Measurements from ENCODE around the gene CDK5RAP3.

DNA sequence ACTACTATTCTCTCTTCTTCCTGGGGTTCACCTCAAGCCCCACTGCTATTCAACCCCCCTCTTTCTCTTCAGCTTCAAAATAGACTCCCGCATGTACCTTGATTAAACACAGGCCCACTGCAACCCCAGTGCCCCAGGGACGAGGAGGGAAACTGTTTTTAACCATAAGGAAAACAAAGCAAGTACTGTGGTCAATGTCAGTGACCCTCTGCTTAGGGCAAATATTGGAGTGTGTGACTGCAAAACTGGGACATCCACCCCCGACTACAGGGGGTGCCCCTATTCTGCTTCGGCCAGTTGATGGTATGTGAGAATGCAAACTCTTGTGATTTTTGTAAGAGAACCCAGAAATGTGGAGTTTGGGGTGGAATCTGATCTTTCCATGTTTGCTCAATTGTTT lies 39.1 kb upstream of the CDK5RAP3 start:
- TF ChIP-seq GATA1 (IDR thresholded peaks at IDR 0.05; ENCODE audit: low read depth, low read length) (no peak), POLR2A (IDR thresholded peaks at IDR 0.05; ENCODE audit: low read length) (no peak)

Measured in erythroblast (primary cell).